ENCODE data around the gene TMEM238. TPM values are rescaled to one million over a fixed set of nuclear protein-coding genes. Genes with fewer than 3 reads are reported as not detected.
A peak's percentile ranks its signal among the peaks of the same experiment; 100 is the strongest.

The TMEM238 gene
- total RNA-seq, 1 donor from 2014 or later: 0.40 TPM

GRCh38 chr19:55345818-55346724 lies 38.0 kb downstream of the TMEM238 start:
- Mint-ChIP-seq H3K4me1 (peaks cover 15% of the 10 kb centered on the region), H3K27me3 (ENCODE audit: low read depth) (peaks cover 9% of the 10 kb centered on the region), H3K36me3 (ENCODE audit: low read depth) (no peaks in the 10 kb centered on the region), H3K27ac (ENCODE audit: unreplicated experiment) (no peak overlapping the region), H3K9me3 (no peaks in the 10 kb centered on the region), H3K4me3 (no peak overlapping the region)
- DNase-seq (ENCODE audit: low read depth, low spot score): no peak
- TF ChIP-seq CTCF (conservative IDR thresholded peaks at IDR 0.05): no peak

- TF ChIP-seq CTCF (conservative IDR thresholded peaks at IDR 0.05): no peak
- Mint-ChIP-seq H3K27me3 (ENCODE audit: low read depth) (peaks cover 2% of the 10 kb centered on the region), H3K27ac (ENCODE audit: unreplicated experiment) (peak overlapping the region; percentile 85), H3K4me1 (peaks cover 19% of the 10 kb centered on the region), H3K4me3 (peak overlapping the region; percentile 34), H3K36me3 (ENCODE audit: low read depth) (no peaks in the 10 kb centered on the region), H3K9me3 (no peaks in the 10 kb centered on the region)
- DNase-seq (ENCODE audit: low read depth, low spot score): no peak
These were observed 38.8 kb downstream of the TMEM238 start for GRCh38 chr19:55345101-55345817.

- Mint-ChIP-seq H3K4me1 (peaks cover 23% of the 10 kb centered on the region), H3K4me3 (no peak overlapping the region), H3K27me3 (ENCODE audit: low read depth) (peaks cover 4% of the 10 kb centered on the region), H3K9me3 (no peaks in the 10 kb centered on the region), H3K27ac (ENCODE audit: unreplicated experiment) (no peak overlapping the region), H3K36me3 (ENCODE audit: low read depth) (no peaks in the 10 kb centered on the region)
- no peak for DNase-seq (ENCODE audit: low read depth, low spot score)
- TF ChIP-seq CTCF (conservative IDR thresholded peaks at IDR 0.05): no peak
These were observed 39.6 kb downstream of the TMEM238 start for GRCh38 chr19:55344444-55344843.

- Mint-ChIP-seq H3K36me3 (ENCODE audit: low read depth) (no peaks in the 10 kb centered on the region), H3K27ac (ENCODE audit: unreplicated experiment) (peak overlapping the region; percentile 86), H3K27me3 (ENCODE audit: low read depth) (peaks cover 5% of the 10 kb centered on the region), H3K4me1 (peaks cover 28% of the 10 kb centered on the region), H3K4me3 (peak overlapping the region; percentile 88), H3K9me3 (no peaks in the 10 kb centered on the region)
- DNase-seq (ENCODE audit: low read depth, low spot score): no peak
- no peak for TF ChIP-seq CTCF (conservative IDR thresholded peaks at IDR 0.05)
These were observed 42.2 kb downstream of the TMEM238 start for GRCh38 chr19:55341595-55342531.

GRCh38 chr19:55341171-55341588 lies 42.9 kb downstream of the TMEM238 start:
- H3K4me3 Mint-ChIP-seq: peak overlapping the region; percentile 88
- H3K27ac Mint-ChIP-seq (ENCODE audit: unreplicated experiment): peak overlapping the region; percentile 86
- H3K27me3 Mint-ChIP-seq (ENCODE audit: low read depth): peaks cover 6% of the 10 kb centered on the region
- H3K9me3 Mint-ChIP-seq: no peaks in the 10 kb centered on the region
- peaks cover 28% of the 10 kb centered on the region for H3K4me1 Mint-ChIP-seq
- H3K36me3 Mint-ChIP-seq (ENCODE audit: low read depth): no peaks in the 10 kb centered on the region
- DNase-seq (ENCODE audit: low read depth, low spot score): peak; percentile 50
- no peak for TF ChIP-seq CTCF (conservative IDR thresholded peaks at IDR 0.05)
